GM12801 (cell line): Measurements from ENCODE around the gene PPP1R12C.

ENCODE experiments used
- CTCF ChIP-seq: IDR thresholded peaks from one replicate; pipeline ENCODE4 v1.5.1; 2011; ENCODE audit warnings: control low read depth; ENCODE audit not compliant: insufficient read length; ENCODE audit errors: extremely low read depth

Gene PPP1R12C

GRCh38 chr19:55092423-55093318 lies 24.8 kb downstream of the PPP1R12C start:
- TF ChIP-seq CTCF: no peak

- no peak for TF ChIP-seq CTCF
These were observed 25.5 kb downstream of the PPP1R12C start for GRCh38 chr19:55091955-55092354.

- no peak for TF ChIP-seq CTCF
These were observed 26.1 kb downstream of the PPP1R12C start for GRCh38 chr19:55091126-55091910.

- no peak for TF ChIP-seq CTCF
These were observed 26.9 kb downstream of the PPP1R12C start for GRCh38 chr19:55090564-55090963.

- TF ChIP-seq CTCF: no peak
These were observed 28.0 kb downstream of the PPP1R12C start for GRCh38 chr19:55089342-55089944.

- no peak for TF ChIP-seq CTCF
These were observed 28.7 kb downstream of the PPP1R12C start for GRCh38 chr19:55088543-55089341.
